Measurements from ENCODE around the gene WIPF1.
A peak's percentile ranks its signal among the peaks of the same experiment; 100 is the strongest.
"Not testable (repeated sequence)": the region's sequence is repeated elsewhere in the genome, so short reads cannot be mapped to it uniquely, and the experiment has no call there.

WIPF1 gene

GRCh38 chr2:174554529-174555150 lies 43.0 kb downstream of the WIPF1 start:
- Histone ChIP-seq H3K9me3 (ENCODE audit: control insufficient read depth, insufficient read depth, low read depth, low read length) (peaks cover 8% of the 10 kb centered on the region), H3K36me3 (ENCODE audit: control insufficient read depth, insufficient read depth, low read length) (no peaks in the 10 kb centered on the region), H3K4me1 (ENCODE audit: control insufficient read depth, insufficient read depth, low read length) (no peaks in the 10 kb centered on the region), H3K27ac (ENCODE audit: low read depth, low read length) (no peak overlapping the region), H3K4me3 (ENCODE audit: low read depth, low read length) (no peak overlapping the region), H3K27me3 (ENCODE audit: control insufficient read depth, insufficient read depth, low read length) (no peaks in the 10 kb centered on the region), H3K9ac (ENCODE audit: low read length) (no peak overlapping the region)

GRCh38 chr2:174553811-174554493 lies 43.7 kb downstream of the WIPF1 start:
- Histone ChIP-seq H3K9ac (ENCODE audit: low read length) (no peak overlapping the region), H3K36me3 (ENCODE audit: control insufficient read depth, insufficient read depth, low read length) (no peaks in the 10 kb centered on the region), H3K9me3 (ENCODE audit: control insufficient read depth, insufficient read depth, low read depth, low read length) (peaks cover 8% of the 10 kb centered on the region), H3K27me3 (ENCODE audit: control insufficient read depth, insufficient read depth, low read length) (no peaks in the 10 kb centered on the region), H3K27ac (ENCODE audit: low read depth, low read length) (no peak overlapping the region), H3K4me3 (ENCODE audit: low read depth, low read length) (no peak overlapping the region), H3K4me1 (ENCODE audit: control insufficient read depth, insufficient read depth, low read length) (no peaks in the 10 kb centered on the region)

GRCh38 chr2:174552880-174553279 lies 44.7 kb downstream of the WIPF1 start:
- H3K9me3 ChIP-seq (ENCODE audit: control insufficient read depth, insufficient read depth, low read depth, low read length): peaks cover 8% of the 10 kb centered on the region
- H3K9ac ChIP-seq (ENCODE audit: low read length): no peak overlapping the region
- no peak overlapping the region for H3K27ac ChIP-seq (ENCODE audit: low read depth, low read length)
- no peak overlapping the region for H3K4me3 ChIP-seq (ENCODE audit: low read depth, low read length)
- no peaks in the 10 kb centered on the region for H3K27me3 ChIP-seq (ENCODE audit: control insufficient read depth, insufficient read depth, low read length)
- H3K4me1 ChIP-seq (ENCODE audit: control insufficient read depth, insufficient read depth, low read length): no peaks in the 10 kb centered on the region
- no peaks in the 10 kb centered on the region for H3K36me3 ChIP-seq (ENCODE audit: control insufficient read depth, insufficient read depth, low read length)

GRCh38 chr2:174551697-174552096 lies 45.9 kb downstream of the WIPF1 start:
- H3K27ac ChIP-seq (ENCODE audit: low read depth, low read length): no peak overlapping the region
- no peaks in the 10 kb centered on the region for H3K36me3 ChIP-seq (ENCODE audit: control insufficient read depth, insufficient read depth, low read length)
- H3K27me3 ChIP-seq (ENCODE audit: control insufficient read depth, insufficient read depth, low read length): no peaks in the 10 kb centered on the region
- H3K9ac ChIP-seq (ENCODE audit: low read length): no peak overlapping the region
- H3K9me3 ChIP-seq (ENCODE audit: control insufficient read depth, insufficient read depth, low read depth, low read length): peaks cover 8% of the 10 kb centered on the region
- H3K4me1 ChIP-seq (ENCODE audit: control insufficient read depth, insufficient read depth, low read length): peaks cover under 1% of the 10 kb centered on the region; the same call in 1 of the 2 replicates
- H3K4me3 ChIP-seq (ENCODE audit: low read depth, low read length): no peak overlapping the region

GRCh38 chr2:174548646-174549045 lies 49.0 kb downstream of the WIPF1 start:
- H3K27ac ChIP-seq (ENCODE audit: low read depth, low read length); H3K27me3 ChIP-seq (ENCODE audit: control insufficient read depth, insufficient read depth, low read length); H3K36me3 ChIP-seq (ENCODE audit: control insufficient read depth, insufficient read depth, low read length); H3K9me3 ChIP-seq (ENCODE audit: control insufficient read depth, insufficient read depth, low read depth, low read length); H3K4me1 ChIP-seq (ENCODE audit: control insufficient read depth, insufficient read depth, low read length); H3K4me3 ChIP-seq (ENCODE audit: low read depth, low read length); H3K9ac ChIP-seq (ENCODE audit: low read length): not testable (repeated sequence)

GRCh38 chr2:174548021-174548420 lies 49.6 kb downstream of the WIPF1 start:
- H3K36me3 ChIP-seq (ENCODE audit: control insufficient read depth, insufficient read depth, low read length); H3K4me3 ChIP-seq (ENCODE audit: low read depth, low read length); H3K9me3 ChIP-seq (ENCODE audit: control insufficient read depth, insufficient read depth, low read depth, low read length); H3K4me1 ChIP-seq (ENCODE audit: control insufficient read depth, insufficient read depth, low read length); H3K9ac ChIP-seq (ENCODE audit: low read length); H3K27me3 ChIP-seq (ENCODE audit: control insufficient read depth, insufficient read depth, low read length); H3K27ac ChIP-seq (ENCODE audit: low read depth, low read length): not testable (repeated sequence)

GRCh38 chr2:174546519-174547506 lies 50.8 kb downstream of the WIPF1 start:
- H3K4me3 ChIP-seq (ENCODE audit: low read depth, low read length): peak overlapping the region; percentile 10; the same call in 1 of the 2 replicates
- H3K9ac ChIP-seq (ENCODE audit: low read length): no peak overlapping the region
- H3K27ac ChIP-seq (ENCODE audit: low read depth, low read length): no peak overlapping the region

GRCh38 chr2:174545240-174545639 lies 52.4 kb downstream of the WIPF1 start:
- H3K27me3 ChIP-seq (ENCODE audit: control insufficient read depth, insufficient read depth, low read length): no peaks in the 10 kb centered on the region
- H3K4me3 ChIP-seq (ENCODE audit: low read depth, low read length): no peak overlapping the region
- H3K9ac ChIP-seq (ENCODE audit: low read length): no peak overlapping the region
- peaks cover 5% of the 10 kb centered on the region for H3K4me1 ChIP-seq (ENCODE audit: control insufficient read depth, insufficient read depth, low read length)
- H3K27ac ChIP-seq (ENCODE audit: low read depth, low read length): no peak overlapping the region
- H3K36me3 ChIP-seq (ENCODE audit: control insufficient read depth, insufficient read depth, low read length): no peaks in the 10 kb centered on the region
- no peaks in the 10 kb centered on the region for H3K9me3 ChIP-seq (ENCODE audit: control insufficient read depth, insufficient read depth, low read depth, low read length)

More at GRCh38 chr2:174546519-174547506, 50.8 kb downstream of the WIPF1 start:
- Histone ChIP-seq H3K4me1 (ENCODE audit: control insufficient read depth, insufficient read depth, low read length) (peaks cover 5% of the 10 kb centered on the region), H3K9me3 (ENCODE audit: control insufficient read depth, insufficient read depth, low read depth, low read length) (no peaks in the 10 kb centered on the region), H3K27me3 (ENCODE audit: control insufficient read depth, insufficient read depth, low read length) (no peaks in the 10 kb centered on the region), H3K36me3 (ENCODE audit: control insufficient read depth, insufficient read depth, low read length) (no peaks in the 10 kb centered on the region)

GRCh38 chr2:174544802-174545201 lies 52.8 kb downstream of the WIPF1 start:
- no peaks in the 10 kb centered on the region for H3K9me3 ChIP-seq (ENCODE audit: control insufficient read depth, insufficient read depth, low read depth, low read length)
- H3K27me3 ChIP-seq (ENCODE audit: control insufficient read depth, insufficient read depth, low read length): no peaks in the 10 kb centered on the region
- no peak overlapping the region for H3K4me3 ChIP-seq (ENCODE audit: low read depth, low read length)
- no peak overlapping the region for H3K27ac ChIP-seq (ENCODE audit: low read depth, low read length)
- H3K36me3 ChIP-seq (ENCODE audit: control insufficient read depth, insufficient read depth, low read length): no peaks in the 10 kb centered on the region
- peaks cover 5% of the 10 kb centered on the region for H3K4me1 ChIP-seq (ENCODE audit: control insufficient read depth, insufficient read depth, low read length)
- H3K9ac ChIP-seq (ENCODE audit: low read length): no peak overlapping the region

GRCh38 chr2:174544156-174544555 lies 53.4 kb downstream of the WIPF1 start:
- no peaks in the 10 kb centered on the region for H3K9me3 ChIP-seq (ENCODE audit: control insufficient read depth, insufficient read depth, low read depth, low read length)
- H3K9ac ChIP-seq (ENCODE audit: low read length): no peak overlapping the region
- no peaks in the 10 kb centered on the region for H3K27me3 ChIP-seq (ENCODE audit: control insufficient read depth, insufficient read depth, low read length)
- H3K36me3 ChIP-seq (ENCODE audit: control insufficient read depth, insufficient read depth, low read length): no peaks in the 10 kb centered on the region
- H3K4me3 ChIP-seq (ENCODE audit: low read depth, low read length): no peak overlapping the region
- peaks cover 5% of the 10 kb centered on the region for H3K4me1 ChIP-seq (ENCODE audit: control insufficient read depth, insufficient read depth, low read length)
- no peak overlapping the region for H3K27ac ChIP-seq (ENCODE audit: low read depth, low read length)

- H3K27ac ChIP-seq (ENCODE audit: low read depth, low read length): no peak overlapping the region
- H3K27me3 ChIP-seq (ENCODE audit: control insufficient read depth, insufficient read depth, low read length): no peaks in the 10 kb centered on the region
- H3K4me3 ChIP-seq (ENCODE audit: low read depth, low read length): no peak overlapping the region
- no peak overlapping the region for H3K9ac ChIP-seq (ENCODE audit: low read length)
- H3K9me3 ChIP-seq (ENCODE audit: control insufficient read depth, insufficient read depth, low read depth, low read length): no peaks in the 10 kb centered on the region
- H3K36me3 ChIP-seq (ENCODE audit: control insufficient read depth, insufficient read depth, low read length): no peaks in the 10 kb centered on the region
- H3K4me1 ChIP-seq (ENCODE audit: control insufficient read depth, insufficient read depth, low read length): peaks cover 5% of the 10 kb centered on the region; the same call in 1 of the 2 replicates
Observed at GRCh38 chr2:174540893-174541292, 56.7 kb downstream of the WIPF1 start.

Measured in HUES6 (cell line).